Measurements from ENCODE around the gene RGS7.

GRCh38 chr1:241263346-241263745, 93.7 kb downstream of the RGS7 start:
- TF ChIP-seq CTCF (IDR thresholded peaks at IDR 0.05), result no peak
- no peak for TF ChIP-seq POLR2AphosphoS5 (IDR thresholded peaks at IDR 0.05; ENCODE audit: insufficient read depth in 1 of 2, low read depth in 1 of 2)
- TF ChIP-seq POLR2A (IDR thresholded peaks at IDR 0.05), result no peak

Data from vagina (tissue), 2 donors.